ENCODE results near the gene CAMSAP2. TPM values are rescaled to one million over a fixed set of nuclear protein-coding genes. Genes with fewer than 3 reads are reported as not detected.
A peak's percentile ranks its signal among the peaks of the same experiment; 100 is the strongest.

The CAMSAP2 gene
- total RNA-seq, 1 experiment from 2014 or later: 20.7 TPM

DNA sequence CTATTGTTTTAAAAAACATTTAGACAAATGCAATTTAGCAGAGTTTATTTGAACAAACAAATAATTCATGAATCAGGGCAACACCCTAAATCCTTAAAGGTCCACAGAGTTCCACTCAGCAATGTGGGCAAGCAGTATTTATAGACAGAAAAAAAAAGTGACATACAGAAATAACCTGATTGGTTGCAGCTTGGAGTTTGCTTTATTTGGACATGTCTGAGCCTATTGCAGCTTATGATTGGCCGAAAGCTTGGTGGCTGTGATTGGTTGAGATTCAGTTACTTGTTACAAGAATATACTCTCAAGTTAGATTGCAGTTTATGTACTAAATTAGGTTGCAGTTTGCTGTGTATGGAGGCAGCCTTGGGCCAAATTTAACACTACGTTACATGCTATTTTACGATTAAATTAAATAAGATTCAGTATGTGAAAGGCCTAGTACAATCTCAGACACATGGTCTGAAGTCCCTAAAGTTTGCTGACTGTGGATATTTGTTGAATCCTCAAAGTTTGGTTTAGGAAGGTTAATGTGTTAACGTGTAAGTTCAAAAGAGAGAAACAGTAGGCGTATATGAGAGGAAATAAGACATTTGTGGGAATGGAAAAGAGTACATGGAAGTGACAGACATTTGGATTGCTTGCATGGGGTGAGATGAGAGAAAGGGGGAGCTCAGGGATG, 6.9 kb upstream of the CAMSAP2 start (continued):
- TF ChIP-seq, protein P1, sequence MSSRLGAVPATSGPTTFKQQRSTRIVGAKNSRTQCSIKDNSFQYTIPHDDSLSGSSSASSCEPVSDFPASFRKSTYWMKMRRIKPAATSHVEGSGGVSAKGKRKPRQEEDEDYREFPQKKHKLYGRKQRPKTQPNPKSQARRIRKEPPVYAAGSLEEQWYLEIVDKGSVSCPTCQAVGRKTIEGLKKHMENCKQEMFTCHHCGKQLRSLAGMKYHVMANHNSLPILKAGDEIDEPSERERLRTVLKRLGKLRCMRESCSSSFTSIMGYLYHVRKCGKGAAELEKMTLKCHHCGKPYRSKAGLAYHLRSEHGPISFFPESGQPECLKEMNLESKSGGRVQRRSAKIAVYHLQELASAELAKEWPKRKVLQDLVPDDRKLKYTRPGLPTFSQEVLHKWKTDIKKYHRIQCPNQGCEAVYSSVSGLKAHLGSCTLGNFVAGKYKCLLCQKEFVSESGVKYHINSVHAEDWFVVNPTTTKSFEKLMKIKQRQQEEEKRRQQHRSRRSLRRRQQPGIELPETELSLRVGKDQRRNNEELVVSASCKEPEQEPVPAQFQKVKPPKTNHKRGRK (CRISPR knock-in tag; IDR thresholded peaks at IDR 0.05; ENCODE audit: borderline replicate concordance): no peak
- TF ChIP-seq CREB1 (CRISPR knock-in tag; IDR thresholded peaks at IDR 0.05) (no peak), AFF4 (CRISPR knock-in tag; IDR thresholded peaks at IDR 0.05; ENCODE audit: borderline replicate concordance) (no peak), CTCF (IDR thresholded peaks at IDR 0.05) (no peak)

DNA sequence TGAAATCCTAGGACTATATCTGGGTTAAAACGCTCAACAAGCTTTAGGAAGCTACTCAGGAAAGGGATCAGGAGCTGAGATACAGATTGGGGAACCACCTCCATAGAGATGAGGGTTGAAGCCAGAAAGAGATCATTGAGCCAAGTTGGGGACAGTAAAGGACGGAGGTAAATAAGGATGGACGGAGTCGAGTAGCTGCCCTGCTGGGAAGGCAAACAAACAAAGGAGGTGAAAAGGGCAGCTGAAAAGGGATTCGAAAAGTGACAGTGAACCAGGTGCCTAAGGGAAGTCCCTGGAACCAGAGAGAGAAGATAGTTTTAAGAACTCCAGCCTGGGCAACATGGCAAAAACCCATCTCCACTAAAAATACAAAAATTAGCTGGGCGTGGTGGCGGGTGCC, 6.3 kb upstream of the CAMSAP2 start:
- CTCF ChIA-PET: interaction anchor here (1.2 to 1.3 kb wide), 2 partner anchors 43 to 239 kb away, joined by 3 to 5 read pairs; no protein-coding TSS in a partner anchor
- POLR2A ChIA-PET: no interaction called here
- no peak overlapping the region for H3K27ac Mint-ChIP-seq
- DNase-seq (ENCODE audit: low spot score) (no peak), ATAC-seq (peak; percentile 51)
- no peaks in the 10 kb centered on the region for H3K36me3 Mint-ChIP-seq
- TF ChIP-seq TEAD4 (CRISPR knock-in tag; IDR thresholded peaks at IDR 0.05): no peak
- TF ChIP-seq ZNF263 (CRISPR knock-in tag; IDR thresholded peaks at IDR 0.05; ENCODE audit: low read depth): no peak
- TF ChIP-seq ETV6 (CRISPR knock-in tag; IDR thresholded peaks at IDR 0.05): no peak
- TF ChIP-seq CDX4 (CRISPR knock-in tag; IDR thresholded peaks at IDR 0.05; ENCODE audit: borderline replicate concordance): no peak
- no peak for TF ChIP-seq ZMAT4 (CRISPR knock-in tag; IDR thresholded peaks at IDR 0.05)
- peaks cover 12% of the 10 kb centered on the region for H3K4me1 Mint-ChIP-seq
- peaks cover 16% of the 10 kb centered on the region for H3K27me3 Mint-ChIP-seq (ENCODE audit: low read depth)
- no peaks in the 10 kb centered on the region for H3K9me3 Mint-ChIP-seq
- H3K4me3 Mint-ChIP-seq: no peak overlapping the region

DNA sequence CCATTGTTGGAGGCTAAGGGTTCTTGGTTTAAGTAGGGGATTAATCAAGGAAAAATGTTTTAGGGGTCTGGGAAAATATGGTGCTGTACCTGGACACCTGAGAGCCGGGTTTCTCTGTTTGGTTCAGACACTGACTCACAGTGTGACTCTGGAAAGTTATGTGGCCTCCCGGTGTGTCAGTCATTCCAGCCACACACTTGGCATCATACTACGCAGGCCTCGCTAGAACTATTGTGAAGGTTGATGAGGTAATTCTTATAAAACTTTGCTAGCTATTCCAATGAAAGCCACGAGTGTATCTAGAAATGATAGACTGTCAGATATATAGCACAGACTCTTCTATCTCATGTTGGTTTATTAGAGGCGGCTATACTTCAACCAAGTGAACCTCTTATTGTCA, 4.8 kb upstream of the CAMSAP2 start:
- peaks cover 18% of the 10 kb centered on the region for H3K4me1 Mint-ChIP-seq
- no peaks in the 10 kb centered on the region for H3K9me3 Mint-ChIP-seq
- ATAC-seq: no peak
- no peaks in the 10 kb centered on the region for H3K36me3 Mint-ChIP-seq
- no peak overlapping the region for H3K4me3 Mint-ChIP-seq
- ChIA-PET CTCF (no interaction called here), POLR2A (no interaction called here)
- no peak for DNase-seq (ENCODE audit: low spot score)
- no peak overlapping the region for H3K27ac Mint-ChIP-seq
- peaks cover 20% of the 10 kb centered on the region for H3K27me3 Mint-ChIP-seq (ENCODE audit: low read depth)
- TF ChIP-seq SMAD3 (CRISPR knock-in tag; IDR thresholded peaks at IDR 0.05; ENCODE audit: borderline replicate concordance) (no peak), MYBL2 (CRISPR knock-in tag; IDR thresholded peaks at IDR 0.05) (no peak), ZNF219 (CRISPR knock-in tag; IDR thresholded peaks at IDR 0.05; ENCODE audit: borderline replicate concordance) (no peak), NFE2L1 (CRISPR knock-in tag; IDR thresholded peaks at IDR 0.05) (no peak), E2F4 (CRISPR knock-in tag; IDR thresholded peaks at IDR 0.05; ENCODE audit: borderline replicate concordance, low read depth) (no peak), ELF4 (CRISPR knock-in tag; IDR thresholded peaks at IDR 0.05; ENCODE audit: low read depth) (no peak), IRF2 (CRISPR knock-in tag; IDR thresholded peaks at IDR 0.05; ENCODE audit: borderline replicate concordance, low read depth) (no peak)
- TF ChIP-seq, protein P2, sequence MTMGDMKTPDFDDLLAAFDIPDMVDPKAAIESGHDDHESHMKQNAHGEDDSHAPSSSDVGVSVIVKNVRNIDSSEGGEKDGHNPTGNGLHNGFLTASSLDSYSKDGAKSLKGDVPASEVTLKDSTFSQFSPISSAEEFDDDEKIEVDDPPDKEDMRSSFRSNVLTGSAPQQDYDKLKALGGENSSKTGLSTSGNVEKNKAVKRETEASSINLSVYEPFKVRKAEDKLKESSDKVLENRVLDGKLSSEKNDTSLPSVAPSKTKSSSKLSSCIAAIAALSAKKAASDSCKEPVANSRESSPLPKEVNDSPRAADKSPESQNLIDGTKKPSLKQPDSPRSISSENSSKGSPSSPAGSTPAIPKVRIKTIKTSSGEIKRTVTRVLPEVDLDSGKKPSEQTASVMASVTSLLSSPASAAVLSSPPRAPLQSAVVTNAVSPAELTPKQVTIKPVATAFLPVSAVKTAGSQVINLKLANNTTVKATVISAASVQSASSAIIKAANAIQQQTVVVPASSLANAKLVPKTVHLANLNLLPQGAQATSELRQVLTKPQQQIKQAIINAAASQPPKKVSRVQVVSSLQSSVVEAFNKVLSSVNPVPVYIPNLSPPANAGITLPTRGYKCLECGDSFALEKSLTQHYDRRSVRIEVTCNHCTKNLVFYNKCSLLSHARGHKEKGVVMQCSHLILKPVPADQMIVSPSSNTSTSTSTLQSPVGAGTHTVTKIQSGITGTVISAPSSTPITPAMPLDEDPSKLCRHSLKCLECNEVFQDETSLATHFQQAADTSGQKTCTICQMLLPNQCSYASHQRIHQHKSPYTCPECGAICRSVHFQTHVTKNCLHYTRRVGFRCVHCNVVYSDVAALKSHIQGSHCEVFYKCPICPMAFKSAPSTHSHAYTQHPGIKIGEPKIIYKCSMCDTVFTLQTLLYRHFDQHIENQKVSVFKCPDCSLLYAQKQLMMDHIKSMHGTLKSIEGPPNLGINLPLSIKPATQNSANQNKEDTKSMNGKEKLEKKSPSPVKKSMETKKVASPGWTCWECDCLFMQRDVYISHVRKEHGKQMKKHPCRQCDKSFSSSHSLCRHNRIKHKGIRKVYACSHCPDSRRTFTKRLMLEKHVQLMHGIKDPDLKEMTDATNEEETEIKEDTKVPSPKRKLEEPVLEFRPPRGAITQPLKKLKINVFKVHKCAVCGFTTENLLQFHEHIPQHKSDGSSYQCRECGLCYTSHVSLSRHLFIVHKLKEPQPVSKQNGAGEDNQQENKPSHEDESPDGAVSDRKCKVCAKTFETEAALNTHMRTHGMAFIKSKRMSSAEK (CRISPR knock-in tag; IDR thresholded peaks at IDR 0.05; ENCODE audit: borderline replicate concordance): no peak
